Astrocyte of the spinal cord (primary cell): ENCODE measurements around the gene TAS2R60.

Experiments
- DNase-seq: peaks from one replicate; pipeline ENCODE4 v3.0.0; 2011; ENCODE audit warnings: low read depth, low spot score
- H3K4me3 ChIP-seq: 2 replicates; pipeline ENCODE4 v1.5.1; 2011; ENCODE audit warnings: low read depth, mild to moderate bottlenecking, low read length, moderate library complexity
- in situ Hi-C: cut with HindIII; loops from 2 replicates; pipeline ENCODE4 v1.10.0; 2017; ENCODE audit warnings: low sequenced_read_pairs
- TF ChIP-seq, protein P1 (sequence below): IDR thresholded peaks from 2 replicates; pipeline ENCODE4 v1.5.1; 2012; ENCODE audit warnings: low read depth, mild to moderate bottlenecking, low read length, inconsistent platforms

The TAS2R60 gene

DNA sequence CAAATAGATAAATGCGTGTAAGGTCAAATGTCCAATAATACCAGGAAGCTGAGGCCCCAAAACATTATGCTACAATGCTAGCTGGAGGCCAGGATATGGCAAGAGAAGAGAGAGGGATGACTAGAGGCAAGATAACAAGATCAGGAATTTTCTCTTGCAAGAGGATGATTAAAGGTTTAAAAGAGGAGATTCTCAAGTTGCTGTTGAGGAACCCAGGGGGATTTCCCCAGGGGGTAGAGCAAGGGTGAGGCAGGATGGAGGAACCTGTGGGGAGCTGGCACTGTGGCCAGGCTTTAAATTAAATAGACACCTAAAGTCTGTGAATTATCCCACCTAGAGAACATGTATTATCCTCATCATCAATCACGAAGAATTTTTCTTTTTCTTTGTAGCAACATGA lies 3.4 kb upstream of the TAS2R60 start:
- H3K4me3 ChIP-seq, result no peak overlapping the region
- TF ChIP-seq, protein P1, sequence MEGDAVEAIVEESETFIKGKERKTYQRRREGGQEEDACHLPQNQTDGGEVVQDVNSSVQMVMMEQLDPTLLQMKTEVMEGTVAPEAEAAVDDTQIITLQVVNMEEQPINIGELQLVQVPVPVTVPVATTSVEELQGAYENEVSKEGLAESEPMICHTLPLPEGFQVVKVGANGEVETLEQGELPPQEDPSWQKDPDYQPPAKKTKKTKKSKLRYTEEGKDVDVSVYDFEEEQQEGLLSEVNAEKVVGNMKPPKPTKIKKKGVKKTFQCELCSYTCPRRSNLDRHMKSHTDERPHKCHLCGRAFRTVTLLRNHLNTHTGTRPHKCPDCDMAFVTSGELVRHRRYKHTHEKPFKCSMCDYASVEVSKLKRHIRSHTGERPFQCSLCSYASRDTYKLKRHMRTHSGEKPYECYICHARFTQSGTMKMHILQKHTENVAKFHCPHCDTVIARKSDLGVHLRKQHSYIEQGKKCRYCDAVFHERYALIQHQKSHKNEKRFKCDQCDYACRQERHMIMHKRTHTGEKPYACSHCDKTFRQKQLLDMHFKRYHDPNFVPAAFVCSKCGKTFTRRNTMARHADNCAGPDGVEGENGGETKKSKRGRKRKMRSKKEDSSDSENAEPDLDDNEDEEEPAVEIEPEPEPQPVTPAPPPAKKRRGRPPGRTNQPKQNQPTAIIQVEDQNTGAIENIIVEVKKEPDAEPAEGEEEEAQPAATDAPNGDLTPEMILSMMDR, result no peak
- in situ Hi-C loops, result no loop called here
- DNase-seq, result no peak

DNA sequence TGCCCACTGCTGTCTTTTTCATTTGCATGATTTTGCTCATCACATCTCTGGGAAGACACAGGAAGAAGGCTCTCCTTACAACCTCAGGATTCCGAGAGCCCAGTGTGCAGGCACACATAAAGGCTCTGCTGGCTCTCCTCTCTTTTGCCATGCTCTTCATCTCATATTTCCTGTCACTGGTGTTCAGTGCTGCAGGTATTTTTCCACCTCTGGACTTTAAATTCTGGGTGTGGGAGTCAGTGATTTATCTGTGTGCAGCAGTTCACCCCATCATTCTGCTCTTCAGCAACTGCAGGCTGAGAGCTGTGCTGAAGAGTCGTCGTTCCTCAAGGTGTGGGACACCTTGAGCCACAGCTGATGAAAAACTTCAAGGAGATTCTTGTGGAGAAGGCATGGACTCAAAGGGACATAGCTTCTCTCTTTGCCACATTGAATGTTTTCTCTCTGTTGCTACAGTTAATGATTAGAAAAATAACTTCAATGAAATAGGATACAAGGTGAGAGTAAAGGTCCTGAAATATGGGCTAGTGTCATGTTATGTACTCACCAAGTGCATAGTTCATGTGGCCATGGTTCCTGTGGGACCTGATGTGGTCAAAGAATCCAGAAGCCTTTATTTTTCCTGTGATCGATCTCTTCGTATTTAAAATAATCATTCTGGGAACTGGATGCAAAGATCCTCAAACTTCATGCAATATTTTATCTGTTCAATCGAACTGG lies 970 bp downstream of the TAS2R60 start:
- in situ Hi-C loops, result no loop called here
- no peak for DNase-seq
- TF ChIP-seq, protein P1, result no peak
- no peak overlapping the region for H3K4me3 ChIP-seq

DNA sequence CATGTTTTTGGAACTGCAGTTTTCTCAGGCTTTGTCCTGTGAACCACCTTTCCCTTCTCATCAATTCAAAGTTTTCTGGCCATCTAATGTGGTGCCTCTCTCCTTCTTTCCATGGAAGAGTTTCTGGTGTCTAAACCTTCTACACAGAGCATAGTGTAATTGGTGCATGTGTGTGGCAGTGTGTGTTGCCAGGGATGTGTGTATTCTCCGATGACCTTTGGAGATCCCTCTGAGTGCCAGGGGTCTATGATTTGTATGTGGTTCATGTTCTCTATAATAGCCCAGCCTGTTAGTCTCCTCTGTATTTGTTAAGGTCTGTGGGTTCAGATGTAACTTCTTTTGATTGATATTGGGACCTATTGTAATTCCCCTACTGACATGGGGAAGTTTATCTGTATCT lies 1.5 kb downstream of the TAS2R60 start:
- in situ Hi-C loops, result no loop called here
- no peak overlapping the region for H3K4me3 ChIP-seq
- DNase-seq, result no peak
- TF ChIP-seq, protein P1, result no peak

- in situ Hi-C loops, result no loop called here
- H3K4me3 ChIP-seq, result no peak overlapping the region
- TF ChIP-seq, protein P1, result no peak
Measured at GRCh38 chr7:143447466-143447865, 4.2 kb downstream of the TAS2R60 start.

GRCh38 chr7:143448429-143448828 lies 5.2 kb downstream of the TAS2R60 start:
- DNase-seq, result no peak
- in situ Hi-C loops, result no loop called here
- TF ChIP-seq, protein P1, result no peak
- no peak overlapping the region for H3K4me3 ChIP-seq

More at GRCh38 chr7:143447466-143447865, 4.2 kb downstream of the TAS2R60 start:
- no peak for DNase-seq

DNA sequence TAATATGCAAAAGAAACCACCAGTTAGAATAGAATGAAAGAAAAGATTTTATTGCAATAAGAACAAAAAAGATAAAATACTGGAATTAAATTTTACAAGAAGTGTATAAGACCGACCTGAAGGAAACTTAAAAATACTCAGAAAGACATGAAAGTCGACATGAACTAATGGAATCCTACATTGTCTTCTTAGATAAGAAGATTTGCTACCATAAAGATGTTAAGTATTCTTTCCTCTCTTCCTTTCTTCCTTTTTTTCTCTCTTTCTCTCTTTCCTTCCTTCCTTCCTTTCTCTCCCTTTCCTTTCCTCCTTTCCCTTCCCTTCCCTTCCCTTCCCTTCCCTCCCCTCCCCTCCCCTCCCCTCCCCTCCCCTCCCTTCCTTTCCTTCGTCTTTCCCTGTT lies 6.5 kb downstream of the TAS2R60 start:
- H3K4me3 ChIP-seq, result no peak overlapping the region
- TF ChIP-seq, protein P1, result no peak
- in situ Hi-C loops, result no loop called here
- DNase-seq, result no peak
